Calu3 (cell line): ENCODE measurements around the gene DOK7. TPM values are rescaled to one million over a fixed set of nuclear protein-coding genes. Genes with fewer than 3 reads are reported as not detected.

Experiments
- BruUV-seq: library from RNA; stranded (reverse); fragments of 400-500 nt; replicated peaks from 2 replicates; lab custom pipeline; 2021; lab: Mats Ljungman, UMichigan
- CTCF ChIA-PET: fragments of 300-600 bp; sonication (Branson Sonifier 250); formaldehyde crosslinking; loops from one replicate; lab custom pipeline; 2022; ENCODE audit warnings: antibody characterized with exemption; lab: Charles Lee
- DNase-seq: peaks from one replicate; pipeline ENCODE4 v3.0.0; 2022
- H3K27ac Mint-ChIP-seq: one replicate; pipeline ENCODE4 v1.8.0; 2022; ENCODE audit warnings: mixed read lengths; ENCODE audit not compliant: unreplicated experiment
- H3K27me3 Mint-ChIP-seq: one replicate; pipeline ENCODE4 v1.8.0; 2022; ENCODE audit warnings: mixed read lengths; ENCODE audit not compliant: unreplicated experiment
- H3K36me3 Mint-ChIP-seq: one replicate; pipeline ENCODE4 v1.8.0; 2022; ENCODE audit warnings: mild to moderate bottlenecking, moderate library complexity, mixed read lengths; ENCODE audit not compliant: insufficient read depth, unreplicated experiment
- H3K4me1 Mint-ChIP-seq: one replicate; pipeline ENCODE4 v1.8.0; 2022; ENCODE audit warnings: mild to moderate bottlenecking, low read depth, mixed read lengths; ENCODE audit not compliant: unreplicated experiment
- H3K4me3 Mint-ChIP-seq: one replicate; pipeline ENCODE4 v1.8.0; 2022; ENCODE audit warnings: mild to moderate bottlenecking, low read depth, moderate library complexity, mixed read lengths; ENCODE audit not compliant: unreplicated experiment
- H3K9me3 Mint-ChIP-seq: one replicate; pipeline ENCODE4 v1.8.0; 2022; ENCODE audit warnings: low read depth, mixed read lengths; ENCODE audit not compliant: unreplicated experiment
- CTCF ChIP-seq: fragments of 200-600 bp; IDR thresholded peaks from one replicate; pipeline ENCODE4 v1.8.0; 2022; ENCODE audit warnings: antibody characterized with exemption; ENCODE audit not compliant: unreplicated experiment
- intact Hi-C: fragments of 100-400 bp; cut with micrococcal nuclease; formaldehyde crosslinking; loops from one replicate; pipeline ENCODE4 v1.10.0; 2022; ENCODE audit not compliant: unreplicated experiment
- total RNA-seq: library from RNA; stranded (reverse); gene quantifications from 2 replicates; pipeline ENCODE4 v1.2.3, GENCODE V29; 2022

Gene DOK7
- total RNA-seq, 1 experiment from 2014 or later, result 2.7 TPM

- no peak overlapping the region for H3K27ac Mint-ChIP-seq
- TF ChIP-seq CTCF, result no peak
- H3K9me3 Mint-ChIP-seq, result no peaks in the 10 kb centered on the region
- CTCF ChIA-PET, result interaction anchor here (0.7 kb wide), 1 partner anchor 575 kb away, joined by 5 read pairs; no protein-coding TSS in a partner anchor
- DNase-seq, result no peak
- no peak overlapping the region for H3K4me3 Mint-ChIP-seq
- H3K27me3 Mint-ChIP-seq, result no peaks in the 10 kb centered on the region
- H3K4me1 Mint-ChIP-seq, result no peaks in the 10 kb centered on the region
- intact Hi-C loops, result no loop called here
- no TSS peak for BruUV-seq
- H3K36me3 Mint-ChIP-seq, result no peaks in the 10 kb centered on the region
Observed at GRCh38 chr4:3522651-3523050, 59.5 kb downstream of the DOK7 start.

GRCh38 chr4:3523146-3523627 is 60.1 kb downstream of the DOK7 start:
- Mint-ChIP-seq H3K4me1 (no peaks in the 10 kb centered on the region), H3K36me3 (no peaks in the 10 kb centered on the region), H3K27me3 (no peaks in the 10 kb centered on the region), H3K4me3 (no peak overlapping the region), H3K27ac (no peak overlapping the region), H3K9me3 (no peaks in the 10 kb centered on the region)
- no peak for DNase-seq
- no peak for TF ChIP-seq CTCF
- no TSS peak for BruUV-seq
- CTCF ChIA-PET, result no interaction called here
- intact Hi-C loops, result no loop called here

GRCh38 chr4:3523628-3524221 is 60.6 kb downstream of the DOK7 start:
- Mint-ChIP-seq H3K27me3 (no peaks in the 10 kb centered on the region), H3K9me3 (no peaks in the 10 kb centered on the region), H3K4me1 (no peaks in the 10 kb centered on the region), H3K4me3 (no peak overlapping the region), H3K27ac (no peak overlapping the region), H3K36me3 (no peaks in the 10 kb centered on the region)
- CTCF ChIA-PET, result no interaction called here
- no peak for TF ChIP-seq CTCF
- DNase-seq, result no peak
- intact Hi-C loops, result no loop called here
- BruUV-seq, result no TSS peak

GRCh38 chr4:3524349-3524748 is 61.2 kb downstream of the DOK7 start:
- Mint-ChIP-seq H3K27ac (no peak overlapping the region), H3K9me3 (no peaks in the 10 kb centered on the region), H3K4me3 (no peak overlapping the region), H3K36me3 (no peaks in the 10 kb centered on the region), H3K27me3 (no peaks in the 10 kb centered on the region), H3K4me1 (no peaks in the 10 kb centered on the region)
- TF ChIP-seq CTCF, result no peak
- BruUV-seq, result no TSS peak
- no peak for DNase-seq
- CTCF ChIA-PET, result no interaction called here
- intact Hi-C loops, result no loop called here
